CD4-positive, alpha-beta T cell treated with Interleukin-1 beta for 1 hour (primary cell): ENCODE measurements around the gene HIGD1A.

Experiments used
- DNase-seq, 2 donors: peaks; one replicate each; pipeline ENCODE4 v3.0.0-alpha.2; 2020 to 2022

HIGD1A gene

DNA sequence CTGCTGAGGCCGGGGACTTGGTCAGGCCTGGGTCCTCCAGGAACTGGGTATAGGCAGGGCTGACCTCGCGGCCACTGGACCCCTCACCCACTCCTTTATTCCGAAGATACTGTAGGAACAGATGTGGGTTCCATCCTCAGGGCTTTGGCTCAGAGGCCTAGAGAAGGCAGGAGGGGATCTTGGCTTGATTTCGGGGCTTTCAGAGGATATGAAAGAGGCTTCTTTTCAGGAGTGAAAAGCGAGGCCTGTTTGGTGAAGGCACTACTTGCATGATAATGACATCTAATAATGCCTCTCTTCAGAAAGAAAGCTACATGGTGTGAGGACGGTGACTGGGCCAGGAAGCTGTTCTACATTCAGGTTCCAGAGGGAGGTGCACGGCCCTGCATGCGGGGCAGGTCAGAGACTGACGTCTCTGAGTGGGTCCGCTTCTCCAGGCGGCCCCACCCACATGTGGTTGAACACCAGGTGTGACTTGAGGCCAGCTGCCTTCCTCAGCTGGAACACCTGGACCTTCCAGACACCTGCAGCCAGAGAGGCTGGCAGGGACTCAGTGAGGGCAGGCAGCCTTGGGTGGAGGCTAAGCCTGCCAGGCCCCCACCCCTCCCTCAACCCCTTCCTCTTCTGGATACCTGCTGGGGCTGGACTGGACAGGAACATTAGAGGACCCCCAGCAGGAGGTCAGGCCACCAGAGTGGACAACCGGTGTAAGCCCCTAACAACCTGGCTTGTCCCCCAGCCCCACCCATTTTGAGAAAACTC, 70.6 kb downstream of the HIGD1A start:
- no peak for DNase-seq
